ENCODE data around the gene RTN4RL1.
"Not testable (repeated sequence)": the region's sequence is repeated elsewhere in the genome, so short reads cannot be mapped to it uniquely, and the experiment has no call there.

RTN4RL1 gene

GRCh38 chr17:2025622-2026309, 632 bp upstream of the RTN4RL1 start:
- DNase-seq (ENCODE audit: low spot score): no peak

DNA sequence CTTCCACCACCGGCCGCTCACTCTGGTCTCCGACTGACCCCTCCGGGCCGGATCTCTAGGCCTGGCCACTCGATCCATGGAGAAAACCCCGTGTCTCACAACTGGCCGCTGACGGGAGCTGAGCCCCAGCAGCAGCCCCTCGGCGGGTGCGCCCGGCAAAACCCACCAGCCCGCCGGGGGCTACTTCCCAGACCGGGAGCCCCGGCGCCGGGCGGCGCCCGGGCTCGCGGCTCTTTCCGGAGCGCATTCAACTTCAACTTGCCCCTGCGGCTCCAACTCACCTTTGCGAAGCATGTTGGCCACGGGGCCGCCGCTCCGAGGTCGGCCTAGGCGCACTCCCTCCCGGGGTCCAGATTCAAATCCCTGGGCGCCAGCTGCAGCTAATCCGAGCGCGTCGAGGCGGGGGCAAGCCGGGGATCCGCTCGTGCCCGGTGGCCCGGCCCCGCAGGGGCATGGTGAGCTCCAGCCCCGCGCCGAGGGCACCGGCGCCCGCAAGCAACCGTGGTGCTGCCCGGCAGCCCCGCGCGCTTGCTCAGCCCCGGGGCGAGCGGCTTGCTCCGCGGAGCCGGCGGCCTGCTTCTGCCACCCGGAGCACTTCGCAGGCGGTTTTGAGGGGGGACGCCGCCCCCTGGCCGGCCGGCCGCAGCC, 438 bp downstream of the RTN4RL1 start:
- no peak for DNase-seq (ENCODE audit: low spot score)

DNA sequence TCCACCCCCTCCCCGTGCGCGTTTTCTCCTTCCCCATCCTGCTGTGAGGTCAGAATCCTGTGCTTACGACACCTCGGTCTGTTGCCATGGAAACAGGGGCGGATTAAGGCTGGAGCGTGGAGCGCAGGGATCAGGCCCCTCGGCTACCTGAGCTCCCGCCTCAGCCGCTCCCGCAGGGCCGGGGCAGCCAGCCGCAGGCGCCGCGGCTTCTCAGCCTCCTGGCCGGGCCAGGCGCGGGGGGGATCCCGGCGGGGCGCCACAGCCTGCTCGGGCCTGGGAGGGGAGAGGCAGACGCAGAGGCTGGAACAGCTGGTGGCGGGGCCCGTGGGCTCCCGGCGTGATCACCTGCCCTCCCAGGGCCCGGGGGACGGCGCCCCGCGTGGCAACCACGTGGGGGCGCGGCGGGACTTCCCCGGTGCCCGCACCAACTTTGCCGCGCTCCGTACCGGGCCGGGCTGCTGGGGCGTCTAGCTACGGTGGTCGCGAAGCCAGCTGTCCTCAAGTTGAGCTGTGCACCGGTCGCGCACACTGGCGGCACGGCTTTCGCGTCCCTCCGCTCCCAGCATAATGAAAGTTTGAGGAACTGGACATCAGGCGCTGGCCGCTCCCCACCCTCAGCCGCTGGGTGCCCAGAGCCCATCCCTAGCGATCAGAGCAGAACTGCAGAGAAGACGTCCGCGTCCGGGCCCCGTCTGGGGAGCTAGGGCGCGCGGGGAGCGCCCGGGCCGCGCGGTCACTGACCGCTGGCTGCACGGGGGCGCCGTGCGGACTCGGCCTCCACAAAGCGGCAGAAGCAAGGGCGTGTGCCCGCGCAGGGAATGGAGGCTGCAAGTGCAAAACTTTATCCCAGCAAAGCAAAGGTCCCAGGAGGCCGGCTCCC, 1.2 kb downstream of the RTN4RL1 start:
- no peak for DNase-seq (ENCODE audit: low spot score)

- DNase-seq (ENCODE audit: low spot score): no peak
Measured at GRCh38 chr17:2023256-2023655, 1.9 kb downstream of the RTN4RL1 start.

DNA sequence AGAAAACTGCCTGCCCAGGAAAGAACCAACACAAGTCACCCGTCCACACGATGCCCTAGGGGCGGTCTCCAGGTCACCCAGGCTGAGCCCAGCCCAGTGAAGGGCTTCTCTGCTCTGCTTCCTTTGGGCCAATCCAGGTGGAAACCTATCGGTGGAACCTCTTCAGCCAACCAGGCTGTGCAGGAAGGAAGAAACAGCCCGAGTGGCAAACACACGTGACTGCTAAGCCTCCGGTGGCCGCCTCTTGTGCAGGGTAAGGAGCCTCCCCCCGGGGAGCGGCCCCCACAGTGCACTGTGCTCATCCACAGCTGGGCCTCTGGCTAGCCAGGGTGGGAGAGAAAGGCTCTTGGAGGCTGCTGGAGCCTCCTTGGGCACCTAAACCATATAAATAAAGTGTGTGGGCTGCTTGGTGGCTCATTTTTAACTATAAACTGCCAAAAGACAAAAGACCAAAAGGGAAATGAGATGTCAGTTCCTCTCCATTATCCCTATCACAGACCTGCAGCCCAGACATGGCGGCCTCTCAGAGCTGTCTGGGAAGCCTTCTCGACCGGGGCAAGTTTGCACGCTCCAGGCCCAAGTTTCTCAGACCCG, 2.4 kb downstream of the RTN4RL1 start:
- no peak for DNase-seq (ENCODE audit: low spot score)

- DNase-seq (ENCODE audit: low spot score): no peak
Measured at GRCh38 chr17:2020721-2021120, 4.4 kb downstream of the RTN4RL1 start.

DNA sequence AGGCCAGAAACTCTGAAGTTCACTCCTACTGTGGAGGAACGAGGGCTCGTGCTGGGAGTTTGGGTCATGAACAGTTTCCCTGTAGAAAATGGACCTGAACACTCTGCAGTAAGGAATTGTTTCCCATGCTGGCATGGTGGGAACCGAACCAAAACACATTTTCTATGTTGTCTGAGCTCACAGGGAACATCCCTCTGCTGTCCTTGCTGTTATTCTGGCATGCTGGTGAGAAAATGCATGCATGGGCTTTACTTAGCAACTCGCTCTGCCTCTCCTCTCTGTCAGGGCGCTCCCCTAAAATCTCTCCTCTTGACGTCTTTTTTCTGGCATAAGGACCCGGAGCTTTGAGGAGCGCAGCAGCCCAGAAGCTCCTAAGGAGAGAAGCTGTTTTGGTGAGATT, 5.4 kb downstream of the RTN4RL1 start:
- DNase-seq (ENCODE audit: low spot score): no peak

GRCh38 chr17:2018716-2019510, 6.2 kb downstream of the RTN4RL1 start:
- DNase-seq (ENCODE audit: low spot score): no peak

- DNase-seq (ENCODE audit: low spot score): no peak
Measured at GRCh38 chr17:2017274-2017941, 7.7 kb downstream of the RTN4RL1 start.

DNA sequence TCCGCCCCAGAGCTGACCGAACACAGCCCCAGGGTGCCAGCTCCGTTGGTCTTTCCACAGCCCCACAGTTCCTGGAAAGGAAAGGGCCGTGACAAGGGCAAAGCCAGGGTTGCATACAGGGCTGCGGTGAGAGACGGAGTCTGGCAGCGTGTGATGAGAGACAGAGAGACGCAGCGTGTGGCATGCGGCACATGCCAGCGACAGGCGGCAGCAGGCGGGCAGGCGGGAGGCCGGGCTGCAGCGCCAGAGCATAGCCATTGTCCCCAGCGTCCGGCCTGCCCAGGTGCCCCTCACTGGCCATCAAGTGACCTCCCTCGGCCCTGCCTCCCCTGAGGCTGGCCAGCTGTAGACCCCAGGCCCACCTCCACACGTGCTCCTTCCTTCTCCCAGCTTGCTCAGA, 8.6 kb downstream of the RTN4RL1 start:
- DNase-seq (ENCODE audit: low spot score): no peak

- DNase-seq (ENCODE audit: low spot score): no peak
Measured at GRCh38 chr17:2015314-2015713, 9.8 kb downstream of the RTN4RL1 start.

- no peak for DNase-seq (ENCODE audit: low spot score)
Measured at GRCh38 chr17:2013994-2014317, 11.2 kb downstream of the RTN4RL1 start.

DNA sequence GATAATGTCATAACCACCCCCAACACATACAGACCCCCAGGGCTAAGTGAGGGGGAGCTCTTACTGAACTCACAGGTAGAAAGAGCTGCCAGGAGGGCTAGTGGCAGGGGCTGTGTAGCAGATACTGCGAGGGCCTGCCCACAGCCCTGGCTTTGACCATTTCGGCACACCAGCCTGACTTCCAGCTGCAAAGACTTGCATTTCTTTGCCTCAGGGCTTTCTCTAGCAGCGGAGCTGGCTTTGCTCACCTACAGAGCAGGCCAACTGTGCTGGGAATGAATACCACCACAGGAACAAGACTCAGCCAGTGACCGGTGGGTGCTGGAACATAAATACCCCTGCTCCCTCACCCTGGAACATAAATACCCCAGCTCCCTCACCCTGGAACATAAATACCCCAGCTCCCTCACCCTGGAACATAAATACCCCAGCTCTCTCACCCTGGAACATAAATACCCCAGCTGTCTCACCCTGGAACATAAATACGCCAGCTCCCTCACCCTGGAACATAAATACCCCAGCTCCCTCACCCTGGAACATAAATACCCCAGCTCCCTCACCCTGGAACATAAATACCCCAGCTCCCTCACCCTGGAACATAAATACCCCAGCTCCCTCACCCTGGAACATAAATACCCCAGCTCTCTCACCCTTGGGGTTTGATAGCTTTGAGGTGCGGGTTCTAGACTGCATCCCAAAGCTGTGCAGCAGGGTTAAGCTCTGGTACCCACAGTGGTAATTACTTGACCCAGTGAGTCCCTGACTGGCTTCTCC, 11.7 kb downstream of the RTN4RL1 start:
- DNase-seq (ENCODE audit: low spot score): not testable (repeated sequence)

GRCh38 chr17:2012499-2012898, 12.6 kb downstream of the RTN4RL1 start:
- no peak for DNase-seq (ENCODE audit: low spot score)

- DNase-seq (ENCODE audit: low spot score): no peak
Measured at GRCh38 chr17:2011411-2012371, 13.4 kb downstream of the RTN4RL1 start.

DNA sequence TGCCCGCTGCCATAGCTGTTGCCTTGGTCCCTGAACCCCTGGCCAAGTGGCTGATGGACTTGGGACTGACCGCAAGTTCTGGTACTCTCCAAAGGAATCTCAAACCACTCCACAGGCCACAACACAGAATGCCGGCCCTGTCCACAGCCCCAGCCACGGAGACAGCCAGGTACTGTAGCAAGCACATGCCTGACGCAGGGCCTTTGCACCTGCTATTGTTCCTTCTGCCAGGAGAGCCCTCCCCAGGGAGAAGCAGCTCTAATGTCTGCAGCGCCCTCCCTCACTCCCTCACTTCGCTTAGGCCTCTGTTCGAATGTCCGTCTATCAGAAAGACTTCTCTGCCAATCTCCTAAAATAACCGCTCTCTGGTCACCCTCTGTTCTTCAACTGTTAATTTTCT, 15.4 kb downstream of the RTN4RL1 start:
- DNase-seq (ENCODE audit: low spot score): no peak

DNA sequence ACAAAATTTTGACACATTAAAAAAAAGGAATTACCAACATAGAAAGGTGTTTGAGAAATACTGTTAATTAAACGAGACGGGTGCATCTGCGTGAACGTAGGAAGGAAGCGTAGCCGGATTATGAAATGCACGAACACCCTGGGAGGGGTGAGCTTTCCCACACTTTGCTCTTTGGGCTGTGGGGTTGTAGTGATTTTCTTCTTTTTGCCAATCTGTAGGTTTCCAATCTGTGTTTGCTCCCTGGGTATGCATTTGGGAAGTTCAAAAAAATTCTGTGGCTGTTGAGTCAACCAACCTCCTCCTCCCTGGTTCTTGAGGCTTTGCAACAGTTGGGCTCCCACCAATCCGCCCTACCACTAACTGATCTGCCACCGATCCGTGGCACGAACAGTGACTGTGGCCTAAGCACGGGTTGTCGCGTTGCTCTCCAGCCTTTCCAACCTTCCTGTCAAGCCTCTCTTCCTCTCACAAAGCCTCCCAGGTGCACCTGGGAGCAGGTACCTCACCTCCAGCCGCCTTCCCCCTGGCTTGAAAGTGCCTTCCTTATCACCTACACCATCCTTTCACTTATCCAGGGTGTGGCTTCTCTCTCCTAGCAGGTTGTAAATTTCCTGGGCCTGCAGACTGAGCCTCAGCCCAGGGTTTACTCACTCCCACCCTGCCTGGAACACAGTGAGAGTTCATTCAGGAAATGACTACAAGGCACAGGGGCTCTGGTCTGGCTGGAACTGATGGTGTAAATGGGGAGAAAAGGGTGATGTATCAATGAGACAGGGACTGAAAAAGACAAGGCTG, 16.6 kb downstream of the RTN4RL1 start:
- DNase-seq (ENCODE audit: low spot score): no peak

DNA sequence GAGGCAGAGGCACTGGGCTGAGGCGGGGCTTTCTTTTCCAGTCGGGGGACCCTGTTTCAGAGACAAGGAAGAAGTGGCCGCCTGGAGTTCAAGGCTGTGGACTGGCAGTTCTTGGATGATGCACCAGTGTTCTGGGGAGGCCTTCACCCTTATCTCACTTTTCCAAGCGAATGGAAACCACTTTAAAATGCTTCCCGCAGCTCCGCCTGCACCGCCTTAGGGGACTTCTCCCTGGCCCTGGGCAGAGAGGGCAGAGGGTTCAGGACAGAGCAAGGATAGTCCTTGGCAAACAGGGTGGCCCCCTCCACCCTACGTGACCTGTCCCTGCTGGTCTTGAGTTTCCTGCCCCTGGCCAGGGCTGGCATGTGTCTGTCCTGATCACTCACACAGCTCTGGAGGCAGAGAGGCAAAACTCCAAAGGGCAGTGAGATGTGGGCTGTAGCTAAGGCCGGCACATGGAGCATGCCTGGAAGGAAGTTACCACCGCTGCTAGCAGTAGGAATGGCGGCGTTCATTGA, 20.6 kb downstream of the RTN4RL1 start:
- DNase-seq (ENCODE audit: low spot score): no peak

All from putamen (tissue), 1 donor.